Muscle of back (tissue), 13 donors: ENCODE data around the gene SLC22A9. TPM values are rescaled to one million over a fixed set of nuclear protein-coding genes. Genes with fewer than 3 reads are reported as not detected.
A peak's percentile ranks its signal among the peaks of the same experiment; 100 is the strongest.
"Not testable (repeated sequence)": the region's sequence is repeated elsewhere in the genome, so short reads cannot be mapped to it uniquely, and the experiment has no call there.

Source experiments
- DNase-seq, 3 donors: peaks; one replicate each; pipeline versions ENCODE4 v3.0.0 to v3.0.0-alpha.2; 2013
- long read RNA-seq, 9 donors: transcript quantifications; one replicate each; lab custom pipeline, GENCODE V29; 2026
- polyA plus RNA-seq, 10 donors: library from polyadenylated mRNA; unstranded; fragments of 120-200 nt; gene quantifications; one replicate each; pipeline ENCODE4 v1.2.1, GENCODE V29; 2013; ENCODE audit not compliant: insufficient read length in 10 of 10

The SLC22A9 gene
- under 1 TPM in 1 of 10 donors, not detected in 9; 0.13 TPM for polyA plus RNA-seq
- long read RNA-seq, donor 1 = 0 reads
- long read RNA-seq, donor 2 = 0 reads
- long read RNA-seq, donor 3 = 0 reads
- long read RNA-seq, donor 4 = 0 reads
- long read RNA-seq, donor 5 = 0 reads
- long read RNA-seq, donor 6 = 0 reads
- long read RNA-seq, donor 7 = 0 reads
- long read RNA-seq, donor 8 = 0 reads
- long read RNA-seq, donor 9 = 0 reads

GRCh38 chr11:63369165-63369970 lies at the start of gene SLC22A9:
Gene SLC22A9, plus strand, starts transcription at chr11:63369785. Its CDS starts 272 bp downstream, at chr11:63370057.
- no peak for DNase-seq

DNA sequence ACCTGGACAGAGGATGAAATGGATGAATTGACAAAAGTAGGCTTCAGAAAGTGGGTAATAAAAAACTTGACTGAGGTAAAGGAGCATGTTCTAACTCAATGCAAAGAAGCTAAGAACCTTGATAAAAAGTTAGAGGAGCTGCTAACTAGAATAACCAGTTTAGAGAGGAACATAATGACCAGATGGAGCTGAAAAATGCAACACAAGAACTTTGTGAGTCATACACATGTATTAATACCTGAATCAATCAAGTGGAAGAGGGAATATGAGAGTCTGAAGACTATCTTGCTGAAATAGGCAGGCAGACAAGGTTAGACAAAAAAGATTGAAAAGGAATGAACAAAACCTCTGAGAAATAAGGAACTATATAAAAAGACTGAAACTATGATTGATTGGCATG lies 47.9 kb upstream of the SLC22A9 start:
- no peak for DNase-seq

DNA sequence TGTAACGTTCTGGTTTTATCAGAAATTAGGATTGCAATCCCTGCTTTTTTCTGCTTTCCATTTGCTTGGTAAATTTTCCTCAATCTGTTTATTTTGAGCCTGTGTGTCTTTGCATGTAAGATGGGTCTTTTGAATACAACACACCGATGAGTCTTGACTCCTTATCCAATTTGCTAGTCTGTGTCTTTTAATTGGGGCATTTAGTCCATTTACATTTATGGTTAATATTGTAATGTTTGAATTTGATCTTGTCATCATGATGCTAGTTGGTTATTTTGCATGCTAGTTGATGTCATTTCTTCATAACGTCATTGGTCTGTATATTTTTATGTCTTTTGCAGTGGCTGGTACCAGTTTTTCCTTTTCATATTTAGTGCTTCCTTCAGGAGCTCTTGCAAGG lies 34.5 kb upstream of the SLC22A9 start:
- DNase-seq = not testable (repeated sequence)

DNA sequence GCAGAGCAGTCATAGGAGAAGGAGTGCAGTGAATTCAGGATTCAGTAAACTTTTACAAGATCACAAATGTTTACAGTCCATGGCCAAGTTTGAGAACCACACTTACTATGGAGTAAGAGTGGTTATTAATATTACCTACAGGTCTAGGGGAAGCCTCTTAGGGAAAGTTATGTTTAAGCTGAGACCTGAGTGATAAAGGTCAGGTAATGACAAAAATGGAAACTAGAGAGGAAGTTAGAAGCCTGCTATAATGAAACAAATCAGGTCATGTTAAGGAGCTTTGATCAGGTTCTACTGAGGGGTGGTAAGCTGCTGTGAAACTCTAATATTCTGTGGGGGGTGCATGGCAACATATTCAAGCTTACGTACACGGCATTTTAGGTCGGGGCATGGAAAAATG lies 32.5 kb upstream of the SLC22A9 start:
- DNase-seq = no peak

DNA sequence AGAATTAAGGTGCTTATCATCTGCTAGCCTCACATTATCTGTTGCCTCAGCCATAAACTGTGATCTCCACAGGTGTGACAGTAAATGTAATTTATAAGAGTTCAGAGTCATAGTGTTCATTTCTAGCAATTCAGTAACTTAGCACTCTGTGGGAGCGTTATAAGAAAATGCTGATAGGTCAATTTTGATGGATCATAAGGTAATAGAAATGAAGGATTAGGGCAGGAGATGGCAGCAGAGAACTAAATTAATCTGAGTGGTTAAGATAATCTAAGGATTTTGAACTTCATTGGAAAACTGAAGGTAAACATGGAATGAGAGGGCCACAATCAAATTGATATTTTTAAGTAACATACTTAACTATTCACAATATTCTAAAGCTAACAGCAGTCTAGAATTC lies 26.5 kb upstream of the SLC22A9 start:
- DNase-seq = no peak

DNA sequence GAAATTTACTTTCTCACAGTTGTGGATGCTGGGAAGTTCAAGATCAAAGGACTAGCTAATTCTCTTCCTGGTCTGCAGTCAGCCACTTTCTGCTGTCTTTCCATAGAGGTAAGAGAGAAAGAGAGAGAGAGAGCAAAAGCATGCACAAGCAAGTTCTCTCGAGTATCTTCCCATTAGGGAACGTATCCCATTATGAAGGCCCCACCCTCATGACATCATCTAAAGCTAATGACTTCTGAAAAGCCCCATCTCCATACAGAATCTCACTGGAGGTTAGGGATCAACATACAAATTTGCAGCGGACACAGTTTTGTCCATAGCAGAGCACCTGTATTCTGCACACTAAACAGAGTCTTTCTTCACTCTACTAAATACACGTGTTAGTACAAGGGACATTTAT lies 17.4 kb upstream of the SLC22A9 start:
- no peak for DNase-seq

DNA sequence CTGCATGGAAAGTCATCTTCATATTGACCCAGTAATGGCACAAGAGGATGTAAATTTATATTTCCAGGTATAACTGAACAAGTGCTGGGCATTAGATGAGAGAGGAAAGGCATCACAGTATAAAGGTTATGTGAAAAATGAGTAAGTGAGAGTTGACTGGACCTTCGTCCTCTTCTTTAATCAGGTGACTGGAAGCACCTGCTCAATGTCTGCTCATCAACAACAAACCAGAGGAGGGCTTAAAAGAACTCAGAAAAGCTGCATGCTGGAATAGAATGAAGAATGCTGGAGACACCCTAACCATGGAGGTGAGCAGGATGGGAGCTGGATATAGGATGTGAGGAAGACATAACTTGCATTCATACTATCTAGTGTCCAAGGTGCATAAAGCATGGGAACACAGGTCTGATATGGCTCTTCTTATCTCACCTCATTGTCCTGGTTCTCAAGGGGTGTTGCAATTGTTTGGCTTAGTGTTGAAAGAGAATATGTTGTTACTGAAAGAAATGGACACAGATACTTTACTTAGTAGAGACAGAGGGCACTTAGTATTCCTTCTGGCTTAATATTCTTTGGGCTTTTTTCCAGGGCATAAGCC lies 7.3 kb upstream of the SLC22A9 start:
- DNase-seq = no peak

DNA sequence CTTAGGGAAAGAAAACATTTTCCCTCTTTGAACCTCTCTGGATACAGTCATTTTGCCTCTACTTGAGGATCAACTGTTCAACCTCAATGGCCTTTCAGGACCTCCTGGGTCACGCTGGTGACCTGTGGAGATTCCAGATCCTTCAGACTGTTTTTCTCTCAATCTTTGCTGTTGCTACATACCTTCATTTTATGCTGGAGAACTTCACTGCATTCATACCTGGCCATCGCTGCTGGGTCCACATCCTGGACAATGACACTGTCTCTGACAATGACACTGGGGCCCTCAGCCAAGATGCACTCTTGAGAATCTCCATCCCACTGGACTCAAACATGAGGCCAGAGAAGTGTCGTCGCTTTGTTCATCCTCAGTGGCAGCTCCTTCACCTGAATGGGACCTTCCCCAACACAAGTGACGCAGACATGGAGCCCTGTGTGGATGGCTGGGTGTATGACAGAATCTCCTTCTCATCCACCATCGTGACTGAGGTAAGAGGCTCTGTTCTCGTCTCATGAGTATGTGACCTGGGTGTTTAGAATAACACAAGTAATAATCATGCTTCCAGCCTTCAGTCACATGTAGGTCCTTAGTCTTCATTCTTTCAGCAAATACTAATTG lies 495 bp downstream of the SLC22A9 start:
- DNase-seq = no peak

- no peak for DNase-seq
These were observed 1.8 kb downstream of the SLC22A9 start for GRCh38 chr11:63371396-63371795.

- peak in 1 of 3 donors; percentile 1 for DNase-seq
These were observed 5.8 kb downstream of the SLC22A9 start for GRCh38 chr11:63375434-63375833.

GRCh38 chr11:63380130-63380529 lies 10.5 kb downstream of the SLC22A9 start:
- DNase-seq = no peak

DNA sequence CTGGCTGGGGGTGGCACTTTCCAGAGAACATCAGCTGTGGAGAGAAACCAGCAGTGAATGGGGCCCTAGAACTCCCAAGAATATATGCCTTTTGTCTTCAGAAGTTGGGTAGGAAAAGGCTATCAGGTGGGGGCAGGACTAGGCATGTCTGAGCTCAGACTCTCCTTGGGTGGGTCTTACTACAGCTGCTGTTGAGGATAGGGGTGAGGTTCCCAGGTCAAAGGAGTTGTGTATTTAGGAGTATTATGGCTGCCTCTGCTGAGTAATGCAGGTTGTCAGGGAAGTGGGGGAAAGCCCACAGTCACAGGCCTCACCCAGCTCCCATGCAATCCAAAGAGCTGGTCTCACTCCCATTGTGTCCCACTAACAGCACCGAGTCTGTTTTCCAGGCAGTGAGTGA lies 26.1 kb downstream of the SLC22A9 start:
- no peak for DNase-seq

DNA sequence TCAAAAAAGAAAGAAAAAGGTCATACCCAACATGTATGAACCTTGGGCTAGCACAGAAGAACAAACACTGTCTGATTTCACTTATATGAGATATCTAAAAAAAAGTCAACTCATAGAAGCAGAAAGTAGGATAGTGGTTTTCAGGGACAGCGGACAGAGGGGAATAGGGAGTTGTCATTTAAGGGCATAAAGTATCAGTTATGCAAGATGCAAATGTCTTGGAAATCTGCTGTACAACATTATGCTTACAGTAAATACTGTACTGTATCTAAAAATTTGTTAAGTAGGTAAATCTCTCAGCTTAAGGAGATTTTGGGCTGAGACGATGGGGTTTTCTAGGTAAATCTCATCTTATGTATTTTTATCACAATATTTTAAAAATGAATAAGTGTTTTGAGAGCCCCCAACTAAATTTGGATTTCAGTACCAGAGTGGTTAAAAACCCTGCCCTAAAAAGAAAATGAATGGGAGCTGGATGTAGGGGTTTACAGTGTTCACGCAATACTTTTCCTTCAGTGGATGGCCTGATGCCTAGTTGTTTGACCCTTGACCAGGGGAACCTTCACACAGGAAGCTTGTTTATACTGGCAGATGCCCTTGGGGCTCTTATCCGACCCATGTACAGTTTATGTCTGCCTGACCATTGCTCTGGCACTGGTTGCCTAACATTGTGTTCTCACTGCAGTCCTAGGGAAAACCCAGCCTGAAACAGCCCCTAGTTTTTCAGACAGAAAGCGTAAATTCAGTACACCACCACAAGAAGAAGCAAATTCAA lies 34.8 kb downstream of the SLC22A9 start:
- DNase-seq = no peak

DNA sequence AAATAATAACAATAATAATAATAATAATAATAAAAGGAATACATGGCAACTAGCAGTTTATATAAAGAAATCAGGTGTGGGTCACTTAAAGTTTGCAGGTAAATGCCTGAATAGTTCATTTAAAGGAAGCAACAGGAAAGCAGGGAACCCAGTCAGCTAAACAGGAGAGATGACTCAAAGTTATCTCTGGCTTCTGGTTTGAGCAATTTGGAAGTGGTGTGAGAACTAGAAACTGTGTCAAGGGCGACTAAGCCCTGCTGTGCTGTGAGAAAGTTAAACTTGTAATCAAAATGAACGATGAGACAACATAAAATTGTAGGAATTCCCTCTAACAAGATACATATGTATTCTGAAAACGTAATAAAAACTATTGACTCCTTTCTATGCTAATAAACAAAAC lies 35.5 kb downstream of the SLC22A9 start:
- no peak for DNase-seq

GRCh38 chr11:63406458-63406857 lies 36.9 kb downstream of the SLC22A9 start:
- DNase-seq = no peak

GRCh38 chr11:63417174-63417852 lies 47.7 kb downstream of the SLC22A9 start:
- DNase-seq = no peak

DNA sequence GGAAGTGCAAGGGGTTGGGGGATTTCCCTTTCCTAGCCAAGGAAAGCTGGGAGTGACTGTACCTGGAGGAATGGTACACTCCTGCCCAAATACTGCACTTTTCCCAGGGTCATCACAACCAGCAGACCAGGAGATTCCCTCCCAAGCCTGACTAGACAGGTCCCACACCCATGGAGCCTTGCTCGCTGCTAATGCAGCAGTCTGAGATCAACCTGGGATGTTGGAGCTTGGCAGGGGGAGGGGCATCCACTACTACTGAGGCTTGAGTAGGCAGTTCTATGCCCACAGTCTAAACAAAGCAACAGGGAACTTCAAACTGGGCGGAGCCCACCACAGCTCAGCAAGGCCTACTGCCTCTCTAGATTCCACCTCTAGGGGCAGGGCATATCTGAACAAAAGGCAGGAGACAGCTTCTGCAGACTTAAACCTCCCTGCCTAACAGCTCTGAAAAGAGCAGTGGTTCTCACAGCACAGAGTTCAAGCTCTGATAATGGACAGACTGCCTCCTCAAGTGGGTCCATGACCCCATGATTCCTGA lies 58.5 kb downstream of the SLC22A9 start:
- no peak for DNase-seq

DNA sequence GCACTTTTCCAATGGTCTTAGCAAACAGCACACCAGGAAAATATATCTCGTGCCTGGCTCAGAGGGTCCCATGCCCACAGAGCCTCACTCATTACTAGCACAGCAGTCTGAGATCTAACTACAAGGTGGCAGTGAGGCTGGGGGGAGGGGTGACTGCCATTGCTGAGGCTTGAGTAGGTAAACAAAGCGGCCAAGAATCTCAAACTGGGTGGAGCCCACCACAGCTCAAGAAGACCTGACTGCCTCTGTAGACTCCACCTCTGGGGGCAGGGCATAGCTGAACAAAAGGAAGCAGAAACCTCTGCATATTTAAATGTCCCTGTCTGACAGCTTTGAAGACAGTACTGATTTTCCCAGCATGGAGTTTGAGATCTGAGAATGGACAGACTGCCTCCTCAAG lies 61.1 kb downstream of the SLC22A9 start:
- not testable (repeated sequence) for DNase-seq

DNA sequence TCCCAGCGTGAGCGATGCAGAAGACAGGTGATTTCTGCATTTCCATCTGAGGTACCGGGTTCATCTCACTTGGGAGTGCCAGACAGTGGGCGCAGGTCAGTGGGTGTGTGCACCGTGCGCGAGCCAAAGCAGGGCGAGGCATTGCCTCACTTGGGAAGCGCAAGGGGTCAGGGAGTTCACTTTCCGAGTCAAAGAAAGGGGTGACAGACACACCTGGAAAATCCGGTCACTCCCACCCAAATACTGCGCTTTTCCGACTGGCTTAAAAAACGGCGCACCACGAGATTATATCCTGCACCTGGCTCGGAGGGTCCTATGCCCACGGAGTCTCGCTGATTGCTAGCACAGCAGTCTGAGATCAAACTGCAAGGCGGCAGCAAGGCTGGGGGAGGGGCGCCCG lies 65.8 kb downstream of the SLC22A9 start:
- not testable (repeated sequence) for DNase-seq

DNA sequence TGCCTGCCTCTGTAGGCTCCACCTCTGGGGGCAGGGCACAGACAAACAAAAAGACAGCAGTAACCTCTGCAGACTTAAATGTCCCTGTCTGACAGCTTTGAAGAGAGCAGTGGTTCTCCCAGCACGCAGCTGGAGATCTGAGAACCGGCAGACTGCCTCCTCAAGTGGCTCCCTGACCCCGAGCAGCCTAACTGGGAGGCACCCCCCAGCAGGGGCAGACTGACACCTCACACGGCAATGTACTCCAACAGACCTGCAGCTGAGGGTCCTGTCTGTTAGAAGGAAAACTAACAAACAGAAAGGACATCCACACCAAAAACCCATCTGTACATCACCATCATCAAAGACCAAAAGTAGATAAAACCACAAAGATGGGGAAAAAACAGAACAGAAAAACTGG lies 66.2 kb downstream of the SLC22A9 start:
- DNase-seq = not testable (repeated sequence)

DNA sequence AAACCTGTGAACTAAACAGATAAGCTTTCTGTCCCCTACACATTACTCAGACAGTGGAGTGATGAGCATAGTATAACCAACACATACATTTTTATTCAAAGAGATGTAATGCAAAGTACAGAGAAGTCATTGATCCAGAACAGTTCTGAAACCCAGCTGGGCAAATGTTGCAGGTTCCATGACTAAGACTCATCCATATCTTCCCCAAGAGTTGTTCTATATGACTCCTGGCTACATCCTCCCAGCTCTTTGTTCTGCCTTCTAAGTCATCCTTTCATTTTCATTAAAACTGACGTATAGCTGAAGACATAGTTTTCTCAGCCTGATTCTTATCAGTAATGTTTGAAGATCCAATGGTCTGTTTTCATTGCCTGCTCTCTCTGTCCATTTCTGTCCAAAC lies 74.1 kb downstream of the SLC22A9 start:
- no peak for DNase-seq
